H1 (cell line): ENCODE results near the gene SEC31A. TPM values are rescaled to one million over a fixed set of nuclear protein-coding genes. Genes with fewer than 3 reads are reported as not detected.

Experiments
- CHD7 ChIP-seq: fragments of 300-600 bp; sonication (generic); IDR thresholded peaks from 2 replicates; pipeline ENCODE4 v1.7.1; 2012; ENCODE audit warnings: low read length, moderate library complexity, mild to moderate bottlenecking, inconsistent platforms; ENCODE audit not compliant: insufficient replicate concordance
- EP300 ChIP-seq, 2 experiments: IDR thresholded peaks; 1 replicate in 1 of 2; 2 replicates in 1 of 2; pipeline ENCODE4 v1.6.1; 2011 to 2012; ENCODE audit warnings: low read depth in 2 of 2, low read length in 2 of 2, mild to moderate bottlenecking in 2 of 2, borderline replicate concordance in 1 of 2, inconsistent platforms in 1 of 2, moderate library complexity in 1 of 2
- HDAC6 ChIP-seq: IDR thresholded peaks from one replicate; pipeline ENCODE4 v1.7.1; 2012; ENCODE audit warnings: low read depth, mild to moderate bottlenecking, inconsistent platforms, low read length, moderate library complexity
- JUND ChIP-seq: IDR thresholded peaks from 2 replicates; pipeline ENCODE4 v1.6.1; 2011; ENCODE audit warnings: mild to moderate bottlenecking, improper control_type of control experiment, low read length
- KDM1A ChIP-seq: fragments of 200-600, 300-600 bp; sonication (generic); IDR thresholded peaks from 2 replicates; pipeline ENCODE4 v1.7.1; 2016; ENCODE audit warnings: mild to moderate bottlenecking, low read length, borderline replicate concordance
- POLR2AphosphoS5 ChIP-seq: IDR thresholded peaks from 2 replicates; pipeline ENCODE4 v1.6.1; 2011; ENCODE audit warnings: low read depth, low read length
- RAD21 ChIP-seq, 2 experiments: IDR thresholded peaks in 1 of 2; conservative IDR thresholded peaks in 1 of 2; 2 replicates each; pipeline ENCODE4 v1.6.1; 2011; ENCODE audit warnings: low read depth in 2 of 2, low read length in 2 of 2, improper control_type of control experiment in 1 of 2, inconsistent platforms in 1 of 2, mild to moderate bottlenecking in 1 of 2, moderate library complexity in 1 of 2
- RXRA ChIP-seq: IDR thresholded peaks from 2 replicates; pipeline ENCODE4 v1.6.1; 2011; ENCODE audit warnings: low read depth, mild to moderate bottlenecking, low read length, moderate library complexity; ENCODE audit not compliant: insufficient read depth
- SAP30 ChIP-seq: fragments of 300-600 bp; sonication (generic); IDR thresholded peaks from 2 replicates; pipeline ENCODE4 v1.7.1; 2012; ENCODE audit warnings: low read length, moderate library complexity, mild to moderate bottlenecking, inconsistent platforms; ENCODE audit not compliant: insufficient read depth, insufficient replicate concordance
- SP4 ChIP-seq: IDR thresholded peaks from 2 replicates; pipeline ENCODE4 v1.6.1; 2012; ENCODE audit warnings: low read length, inconsistent platforms
- SRF ChIP-seq: IDR thresholded peaks from 2 replicates; pipeline ENCODE4 v1.6.1; 2011; ENCODE audit warnings: mild to moderate bottlenecking, low read depth, low read length, moderate library complexity
- polyA plus RNA-seq, 7 experiments: library from polyadenylated mRNA; depleted of rRNA in 3 of 7; stranded (reverse) in 5 of 7; unstranded in 2 of 7; fragments of >200 nt in 5 of 7; fragments of 200-250 nt in 2 of 7; gene quantifications; 1 replicate in 5 of 7; 2 replicates in 1 of 7; 4 replicates in 1 of 7; pipeline versions ENCODE4 v1.2.1 to v1.2.3, GENCODE V29; 2011 to 2013; ENCODE audit warnings: missing spikeins in 2 of 7, mixed read lengths in 2 of 7
- total RNA-seq: library from RNA; stranded (reverse); fragmentation: NEBNext Ultra II Directional; extraction: Animal tissue kit (Norgen Biotek cat#: 25700); gene quantifications from 2 replicates; pipeline ENCODE4 v1.2.1, GENCODE V29; 2021

The SEC31A gene
- total and polyA plus RNA-seq, 2 of the 8 experiments (the other 6 are each of a cell fraction or from before 2014, with no cell fraction given) = 112 to 125 TPM

GRCh38 chr4:82820689-82821088, 70.3 kb downstream of the SEC31A start (continued):
- TF ChIP-seq CHD7 (no peak), JUND (no peak), KDM1A (no peak), SP4 (no peak), SRF (no peak), RXRA (no peak), EP300 (IDR thresholded peaks at IDR 0.05; ENCODE audit: borderline replicate concordance in 1 of 2, low read depth in 2 of 2, low read length in 2 of 2) (no peak), HDAC6 (no peak), POLR2AphosphoS5 (no peak), SAP30 (no peak), RAD21 (IDR thresholded peaks at IDR 0.05 in 1 of 2, conservative IDR thresholded peaks at IDR 0.05 in 1 of 2; ENCODE audit: low read depth in 2 of 2, low read length in 2 of 2) (no peak)
